GM12892 (cell line): ENCODE data around the gene LMAN1L.
A peak's percentile ranks its signal among the peaks of the same experiment; 100 is the strongest.

ENCODE experiments used
- POLR2A ChIP-seq: IDR thresholded peaks from 2 replicates; pipeline ENCODE4 v1.6.1; 2011; ENCODE audit warnings: low read depth, low read length, control low read depth
- POLR2AphosphoS5 ChIP-seq: IDR thresholded peaks from 2 replicates; pipeline ENCODE4 v1.6.1; 2011; ENCODE audit warnings: low read depth, low read length, control low read depth
- TAF1 ChIP-seq: IDR thresholded peaks from 2 replicates; pipeline ENCODE4 v1.6.1; 2011; ENCODE audit warnings: low read depth, mild to moderate bottlenecking, control low read depth, low read length, borderline replicate concordance

- TF ChIP-seq POLR2AphosphoS5 (0 out of 2 replicates have a peak, but pooled peaks have one; percentile 21), TAF1 (no peak), POLR2A (no peak; the same call in 1 of the 2 replicates)
Observed at GRCh38 chr15:74863239-74864056, 50.8 kb downstream of the LMAN1L start.
